Measurements from ENCODE around the gene CAMK2A. TPM values are rescaled to one million over a fixed set of nuclear protein-coding genes. Genes with fewer than 3 reads are reported as not detected.

The CAMK2A gene
- total RNA-seq, 2 experiments from 2014 or later, result not detected

- TF ChIP-seq EZH2phosphoT487 (IDR thresholded peaks at IDR 0.05; ENCODE audit: borderline replicate concordance, low read depth, low read length) (no peak), CTCF (conservative IDR thresholded peaks at IDR 0.05; ENCODE audit: low read length) (no peak)
- Histone ChIP-seq H4K20me1 (ENCODE audit: insufficient read depth, low read length) (no peaks in the 10 kb centered on the region), H3K4me2 (ENCODE audit: low read length) (no peak overlapping the region), H3K4me1 (ENCODE audit: insufficient read depth, low read length, poor library complexity, severe bottlenecking) (no peaks in the 10 kb centered on the region), H3K36me3 (ENCODE audit: insufficient read depth, low read length) (no peaks in the 10 kb centered on the region), H3K79me2 (ENCODE audit: insufficient read depth, low read depth, low read length) (no peaks in the 10 kb centered on the region), H2AFZ (ENCODE audit: low read length) (no peak overlapping the region), H3K4me3 (ENCODE audit: low read depth, low read length, poor library complexity, severe bottlenecking) (no peak overlapping the region), H3K9me3 (ENCODE audit: low read length) (no peaks in the 10 kb centered on the region), H3K27ac (ENCODE audit: low read depth, low read length, poor library complexity, severe bottlenecking) (no peak overlapping the region), H3K9me2 (ENCODE audit: insufficient read depth, low read length) (no peaks in the 10 kb centered on the region)
- intact Hi-C loops (cut with micrococcal nuclease; ENCODE audit: unreplicated experiment), result no loop called here
- BruUV-seq (replicated peaks), result no TSS peak
- no peak for DNase-seq (ENCODE audit: low spot score)
- ChIA-PET CTCF (ENCODE audit: unreplicated experiment) (no interaction called here), POLR2A (interaction anchor here (0.6 kb wide), 1 partner anchor 39 kb away, joined by 5 read pairs; no protein-coding TSS in a partner anchor)
Measured at GRCh38 chr5:150175076-150175475, 114.5 kb downstream of the CAMK2A start.

- POLR2A ChIA-PET, result no interaction called here
- Histone ChIP-seq H2AFZ (ENCODE audit: low read length) (no peak overlapping the region), H3K36me3 (ENCODE audit: insufficient read depth, low read length) (no peaks in the 10 kb centered on the region), H3K79me2 (ENCODE audit: insufficient read depth, low read depth, low read length) (no peaks in the 10 kb centered on the region), H3K9me2 (ENCODE audit: insufficient read depth, low read length) (no peaks in the 10 kb centered on the region), H3K4me2 (ENCODE audit: low read length) (no peak overlapping the region), H3K27ac (ENCODE audit: low read depth, low read length, poor library complexity, severe bottlenecking) (no peak overlapping the region), H3K9me3 (ENCODE audit: low read length) (no peaks in the 10 kb centered on the region), H3K4me1 (ENCODE audit: insufficient read depth, low read length, poor library complexity, severe bottlenecking) (no peaks in the 10 kb centered on the region), H3K4me3 (ENCODE audit: low read depth, low read length, poor library complexity, severe bottlenecking) (no peak overlapping the region), H4K20me1 (ENCODE audit: insufficient read depth, low read length) (no peaks in the 10 kb centered on the region)
- no TSS peak for BruUV-seq (replicated peaks)
- intact Hi-C loops (cut with micrococcal nuclease; ENCODE audit: unreplicated experiment), result no loop called here
- CTCF ChIA-PET (ENCODE audit: unreplicated experiment), result no interaction called here
- TF ChIP-seq CTCF (conservative IDR thresholded peaks at IDR 0.05; ENCODE audit: low read length) (no peak), EZH2phosphoT487 (IDR thresholded peaks at IDR 0.05; ENCODE audit: borderline replicate concordance, low read depth, low read length) (no peak)
- no peak for DNase-seq (ENCODE audit: low spot score)
Measured at GRCh38 chr5:150174285-150174684, 115.3 kb downstream of the CAMK2A start.

GRCh38 chr5:150173161-150173560 lies 116.4 kb downstream of the CAMK2A start:
- H3K9me3 ChIP-seq (ENCODE audit: low read length), result no peaks in the 10 kb centered on the region
- H3K79me2 ChIP-seq (ENCODE audit: insufficient read depth, low read depth, low read length), result no peaks in the 10 kb centered on the region
- no peaks in the 10 kb centered on the region for H3K4me1 ChIP-seq (ENCODE audit: insufficient read depth, low read length, poor library complexity, severe bottlenecking)
- no peak overlapping the region for H3K4me3 ChIP-seq (ENCODE audit: low read depth, low read length, poor library complexity, severe bottlenecking)
- ChIA-PET POLR2A (no interaction called here), CTCF (ENCODE audit: unreplicated experiment) (no interaction called here)
- intact Hi-C loops (cut with micrococcal nuclease; ENCODE audit: unreplicated experiment), result no loop called here
- no peaks in the 10 kb centered on the region for H3K36me3 ChIP-seq (ENCODE audit: insufficient read depth, low read length)
- DNase-seq (ENCODE audit: low spot score), result no peak
- BruUV-seq (replicated peaks), result no TSS peak
- H4K20me1 ChIP-seq (ENCODE audit: insufficient read depth, low read length), result no peaks in the 10 kb centered on the region
- H2AFZ ChIP-seq (ENCODE audit: low read length), result no peak overlapping the region
- no peak overlapping the region for H3K27ac ChIP-seq (ENCODE audit: low read depth, low read length, poor library complexity, severe bottlenecking)
- no peak for TF ChIP-seq CTCF (conservative IDR thresholded peaks at IDR 0.05; ENCODE audit: low read length)
- no peak for TF ChIP-seq EZH2phosphoT487 (IDR thresholded peaks at IDR 0.05; ENCODE audit: borderline replicate concordance, low read depth, low read length)
- no peaks in the 10 kb centered on the region for H3K9me2 ChIP-seq (ENCODE audit: insufficient read depth, low read length)
- H3K4me2 ChIP-seq (ENCODE audit: low read length), result no peak overlapping the region
